ENCODE data around the gene FGF3.

GRCh38 chr11:69804769-69805508 is 14.3 kb downstream of the FGF3 start:
- TF ChIP-seq REST (IDR thresholded peaks at IDR 0.05; ENCODE audit: borderline replicate concordance) (no peak), CTCF (IDR thresholded peaks at IDR 0.05; ENCODE audit: poor library complexity, severe bottlenecking) (no peak), SMC3 (conservative IDR thresholded peaks at IDR 0.05; ENCODE audit: poor library complexity) (no peak), EZH2 (IDR thresholded peaks at IDR 0.05; ENCODE audit: borderline replicate concordance, insufficient read depth, low read length, poor library complexity, severe bottlenecking) (no peak), RAD21 (conservative IDR thresholded peaks at IDR 0.05) (no peak)

All from neural cell (in vitro differentiated cells).